ENCODE data around the gene NNMT. TPM values are rescaled to one million over a fixed set of nuclear protein-coding genes. Genes with fewer than 3 reads are reported as not detected.

The NNMT gene
- total and polyA plus RNA-seq, 9 of the 15 experiments (the other 6 are each of a cell fraction or from before 2014, with no cell fraction given), result 6.1 to 15.0 (median 11.2) TPM

GRCh38 chr11:114273071-114273470 lies 23.1 kb upstream of the NNMT start:
- no peaks in the 10 kb centered on the region for H3K9me3 ChIP-seq (replicated peaks; ENCODE audit: control insufficient read depth, insufficient read depth, low read depth, low read length)
- no peak for FAIRE-seq
- intact Hi-C loops (cut with micrococcal nuclease) (no loop called here), in situ Hi-C loops (cut with MboI) (loop anchor here (25.0 kb wide), 1 partner anchor 961 kb away; the partner anchor contains the start of gene TTC12)
- CTCF ChIA-PET (ENCODE audit: low intra/inter-chr PET ratio), result no interaction called here
- H3K27me3 ChIP-seq (ENCODE audit: control insufficient read depth in 2 of 2, insufficient read depth in 2 of 2, low read length in 2 of 2), result peaks cover 19 to 27% of the 10 kb centered on the region in 2 experiments
- 12% methylated on average over 3 of the region's 3 CpGs for WGBS (ENCODE audit: insufficient coverage, low coverage, missing lambda C conversion rate)
- no TSS peak for BruUV-seq (replicated peaks)
- H3K36me3 ChIP-seq (ENCODE audit: control insufficient read depth, insufficient read depth, low read length), result no peaks in the 10 kb centered on the region
- POLR2A ChIA-PET, result no interaction called here
- H3K9me1 ChIP-seq (ENCODE audit: control insufficient read depth, insufficient read depth, low read length), result no peaks in the 10 kb centered on the region
- TF ChIP-seq, protein P1, sequence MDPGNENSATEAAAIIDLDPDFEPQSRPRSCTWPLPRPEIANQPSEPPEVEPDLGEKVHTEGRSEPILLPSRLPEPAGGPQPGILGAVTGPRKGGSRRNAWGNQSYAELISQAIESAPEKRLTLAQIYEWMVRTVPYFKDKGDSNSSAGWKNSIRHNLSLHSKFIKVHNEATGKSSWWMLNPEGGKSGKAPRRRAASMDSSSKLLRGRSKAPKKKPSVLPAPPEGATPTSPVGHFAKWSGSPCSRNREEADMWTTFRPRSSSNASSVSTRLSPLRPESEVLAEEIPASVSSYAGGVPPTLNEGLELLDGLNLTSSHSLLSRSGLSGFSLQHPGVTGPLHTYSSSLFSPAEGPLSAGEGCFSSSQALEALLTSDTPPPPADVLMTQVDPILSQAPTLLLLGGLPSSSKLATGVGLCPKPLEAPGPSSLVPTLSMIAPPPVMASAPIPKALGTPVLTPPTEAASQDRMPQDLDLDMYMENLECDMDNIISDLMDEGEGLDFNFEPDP (CRISPR knock-in tag; IDR thresholded peaks at IDR 0.05), result no peak
- TF ChIP-seq ELF2 (CRISPR knock-in tag; IDR thresholded peaks at IDR 0.05) (no peak), ZBTB34 (CRISPR knock-in tag; IDR thresholded peaks at IDR 0.05) (no peak), ZNF318 (IDR thresholded peaks at IDR 0.05; ENCODE audit: borderline replicate concordance in 1 of 2, low read depth in 1 of 2) (no peak), ZNF764 (CRISPR knock-in tag; IDR thresholded peaks at IDR 0.05; ENCODE audit: low read depth) (no peak), ZNF77 (CRISPR knock-in tag; IDR thresholded peaks at IDR 0.05) (no peak)
- no peaks in the 10 kb centered on the region for H3K79me2 ChIP-seq (ENCODE audit: control insufficient read depth, insufficient read depth, low read length)
- no peak overlapping the region for H3K9ac ChIP-seq (ENCODE audit: insufficient read depth in 1 of 2, low read depth in 2 of 2, low read length in 2 of 2)
- H3K4me2 ChIP-seq (ENCODE audit: insufficient read depth, low read length), result no peak overlapping the region
- H3K27ac ChIP-seq (ENCODE audit: extremely low read depth, low read depth, low read length), result no peak overlapping the region
- no peak for ATAC-seq
- no peak overlapping the region for H3K4me3 ChIP-seq
- H4K20me1 ChIP-seq (replicated peaks; ENCODE audit: control insufficient read depth, insufficient read depth, low read length), result no peaks in the 10 kb centered on the region
- no peak overlapping the region for H2AFZ ChIP-seq (ENCODE audit: low read depth, low read length)
- no peak for DNase-seq (ENCODE audit: extremely low read depth in 1 of 4, low spot score in 3 of 4)
- H3K4me1 ChIP-seq (replicated peaks in 1 of 2; ENCODE audit: control insufficient read depth in 2 of 2, insufficient read depth in 2 of 2, low read length in 2 of 2), result peaks cover 0 to 3% of the 10 kb centered on the region in 2 experiments; a peak in 1 of 5 replicates

Data from K562 (cell line).